ENCODE data around the gene RBM39.
"Not testable (repeated sequence)": the region's sequence is repeated elsewhere in the genome, so short reads cannot be mapped to it uniquely, and the experiment has no call there.

Gene RBM39

DNA sequence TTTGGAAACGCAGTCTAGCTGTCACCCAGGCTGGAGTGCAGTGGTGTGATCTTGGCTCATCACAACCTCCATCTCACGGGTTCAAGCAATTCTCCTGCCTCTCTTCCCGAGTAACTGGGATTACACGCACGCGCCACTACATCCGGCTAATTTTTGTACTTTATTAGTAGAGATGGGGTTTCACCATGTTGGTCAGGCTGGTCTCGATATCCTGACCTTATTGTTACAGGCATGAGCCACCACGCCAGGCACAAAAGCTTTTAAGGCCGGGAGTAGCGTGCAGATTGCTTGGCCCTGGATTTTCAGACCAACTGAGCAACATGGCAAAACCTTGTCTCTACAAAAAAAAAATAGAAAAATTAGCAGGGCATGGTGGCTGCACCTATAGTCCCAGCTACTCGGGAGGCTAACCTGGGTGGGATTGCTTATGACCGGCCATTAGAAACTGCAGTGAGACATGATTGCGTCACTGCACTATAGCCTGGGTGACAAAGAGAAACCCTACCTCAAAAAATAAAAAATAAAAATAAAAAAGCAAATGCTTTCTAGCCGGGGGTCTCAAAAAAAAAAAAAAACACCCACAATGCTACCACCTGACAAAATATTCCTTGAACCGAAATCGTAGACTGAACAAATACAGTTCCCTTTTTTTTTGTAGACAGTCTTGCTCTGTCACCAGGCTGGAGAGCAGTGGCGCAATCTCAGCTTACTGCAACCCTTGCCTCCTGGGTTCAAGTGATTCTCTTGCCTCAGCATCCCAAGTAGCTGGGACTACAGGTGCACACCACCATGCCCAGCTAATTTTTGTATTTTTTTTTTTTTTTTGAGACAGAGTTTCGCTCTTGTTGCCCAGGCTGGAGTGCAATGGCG, 15.0 kb downstream of the RBM39 start:
- DNase-seq (ENCODE audit: low spot score), result no peak

DNA sequence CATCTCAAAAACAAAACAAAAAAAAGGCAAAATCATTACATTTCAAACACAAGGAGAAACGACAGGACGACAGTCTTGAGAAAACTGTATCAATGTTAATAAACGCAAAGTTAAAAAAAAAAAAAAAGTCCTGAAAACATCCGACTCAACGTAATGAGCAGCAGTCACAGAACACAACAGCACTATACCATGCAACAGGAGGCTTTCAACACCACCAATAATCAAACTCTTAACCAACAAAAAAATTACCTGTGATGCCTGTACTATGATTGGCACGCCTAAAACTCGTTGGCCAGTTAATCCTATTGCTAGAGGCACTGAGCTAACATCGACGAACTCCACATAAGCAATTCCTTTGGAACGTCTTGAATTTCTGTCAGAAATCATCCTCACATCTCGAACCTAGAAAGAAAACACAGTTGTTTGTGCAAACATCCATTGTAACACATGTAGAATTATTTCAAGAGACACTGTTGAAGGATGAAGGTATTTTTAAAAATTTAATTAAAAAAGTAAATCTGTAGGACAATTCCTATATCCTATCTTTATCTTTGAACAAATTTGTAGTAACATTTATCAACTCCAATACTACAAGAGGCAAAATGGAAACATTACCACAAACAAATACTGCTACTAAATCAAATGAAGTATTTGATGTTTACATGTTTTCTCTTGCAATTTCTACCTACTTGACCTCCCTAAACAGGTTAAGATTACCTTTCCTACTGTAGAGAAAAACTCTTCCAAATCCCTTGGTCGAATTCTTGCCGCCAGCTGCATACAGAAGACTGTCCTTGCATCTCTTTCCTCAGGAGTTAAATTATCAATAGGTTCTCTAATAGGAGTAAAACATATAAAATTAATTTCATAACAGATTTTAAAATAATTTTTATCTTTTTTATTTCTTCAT, 17.5 kb downstream of the RBM39 start:
- DNase-seq (ENCODE audit: low spot score), result no peak

DNA sequence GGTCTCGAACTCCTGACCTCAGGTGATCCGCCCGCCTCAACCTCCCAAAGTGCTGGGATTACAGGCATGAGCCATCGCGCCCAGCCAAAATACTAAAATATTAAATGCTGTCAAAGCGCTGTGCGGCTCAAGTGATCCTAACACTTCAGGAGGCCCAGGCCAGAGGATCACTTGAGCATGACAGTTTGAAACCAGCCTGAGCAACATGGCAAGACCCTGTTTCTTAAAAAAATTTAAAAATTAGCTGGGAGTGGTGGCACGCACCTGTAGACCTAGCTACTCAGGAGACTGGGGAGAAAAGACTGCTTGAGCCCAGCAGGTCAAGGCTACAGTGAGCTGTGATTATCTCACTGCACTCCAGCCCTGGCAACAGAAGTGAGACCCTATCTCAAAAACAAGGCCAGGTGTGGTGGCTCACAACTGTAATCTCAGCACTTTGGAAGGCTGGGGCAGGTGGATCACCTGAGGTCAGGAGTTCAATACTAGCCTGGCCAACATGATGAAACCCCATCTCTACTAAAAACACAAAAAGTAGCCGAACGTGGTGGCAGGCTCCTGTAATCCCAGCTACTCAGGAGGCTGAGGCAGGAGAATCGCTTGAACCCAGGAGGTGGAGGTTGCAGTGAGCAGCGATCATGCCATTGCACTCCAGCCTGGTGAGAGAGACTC, 18.3 kb downstream of the RBM39 start:
- DNase-seq (ENCODE audit: low spot score), result not testable (repeated sequence)

DNA sequence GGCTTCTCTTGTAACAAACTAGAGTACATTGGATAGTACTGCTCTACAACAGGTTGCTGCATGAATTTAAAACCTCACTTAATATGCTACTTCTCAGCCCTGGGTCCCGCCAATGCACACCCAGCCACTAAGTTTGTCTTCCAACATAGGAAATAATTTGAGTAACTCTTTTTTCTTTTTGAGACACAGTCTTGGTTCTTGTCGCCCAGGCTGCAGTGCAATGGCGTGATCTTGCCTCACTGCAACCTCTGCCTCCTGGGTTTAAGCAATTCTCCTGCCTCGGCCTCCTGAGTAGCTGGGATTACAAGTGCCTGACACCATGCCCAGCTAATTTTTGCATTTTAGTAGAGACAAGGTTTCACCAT, 18.8 kb downstream of the RBM39 start:
- DNase-seq (ENCODE audit: low spot score), result not testable (repeated sequence)

DNA sequence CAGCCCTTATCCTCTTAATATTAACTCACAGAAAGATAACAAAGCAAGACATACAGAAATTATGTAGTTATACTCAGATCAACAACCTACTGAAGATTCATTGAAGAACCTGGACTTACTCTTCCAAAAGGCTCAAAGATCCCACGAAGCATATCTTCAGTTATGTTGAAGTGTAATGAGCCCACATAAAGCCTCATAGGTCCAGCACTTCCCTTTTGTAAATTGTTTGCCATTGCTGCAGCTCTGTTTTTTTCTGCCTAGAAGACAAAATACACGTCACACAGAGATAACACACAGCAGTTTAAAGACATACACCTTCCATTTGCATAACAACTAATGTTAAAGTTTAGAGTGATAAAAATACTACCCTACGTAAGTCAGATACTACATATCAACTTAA, 20.4 kb downstream of the RBM39 start:
- DNase-seq (ENCODE audit: low spot score), result no peak

DNA sequence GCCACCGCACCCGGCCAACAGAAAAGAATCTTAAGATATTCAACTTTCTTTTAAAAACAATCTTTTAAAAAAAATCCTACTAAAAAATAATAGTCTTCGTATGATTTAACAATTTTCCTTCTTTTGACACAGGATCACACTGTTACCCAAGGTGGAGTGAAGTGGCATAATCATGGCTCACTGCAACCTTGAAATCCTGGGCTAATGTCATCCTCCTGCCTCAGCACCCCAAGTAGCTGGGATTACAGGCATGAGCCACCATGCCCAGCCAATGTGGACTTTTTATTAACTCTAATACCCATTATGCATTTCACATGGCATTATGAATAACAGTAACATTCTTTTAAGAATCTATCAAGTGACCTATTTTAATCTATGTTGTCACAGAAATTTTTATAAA, 20.8 kb downstream of the RBM39 start:
- no peak for DNase-seq (ENCODE audit: low spot score)

DNA sequence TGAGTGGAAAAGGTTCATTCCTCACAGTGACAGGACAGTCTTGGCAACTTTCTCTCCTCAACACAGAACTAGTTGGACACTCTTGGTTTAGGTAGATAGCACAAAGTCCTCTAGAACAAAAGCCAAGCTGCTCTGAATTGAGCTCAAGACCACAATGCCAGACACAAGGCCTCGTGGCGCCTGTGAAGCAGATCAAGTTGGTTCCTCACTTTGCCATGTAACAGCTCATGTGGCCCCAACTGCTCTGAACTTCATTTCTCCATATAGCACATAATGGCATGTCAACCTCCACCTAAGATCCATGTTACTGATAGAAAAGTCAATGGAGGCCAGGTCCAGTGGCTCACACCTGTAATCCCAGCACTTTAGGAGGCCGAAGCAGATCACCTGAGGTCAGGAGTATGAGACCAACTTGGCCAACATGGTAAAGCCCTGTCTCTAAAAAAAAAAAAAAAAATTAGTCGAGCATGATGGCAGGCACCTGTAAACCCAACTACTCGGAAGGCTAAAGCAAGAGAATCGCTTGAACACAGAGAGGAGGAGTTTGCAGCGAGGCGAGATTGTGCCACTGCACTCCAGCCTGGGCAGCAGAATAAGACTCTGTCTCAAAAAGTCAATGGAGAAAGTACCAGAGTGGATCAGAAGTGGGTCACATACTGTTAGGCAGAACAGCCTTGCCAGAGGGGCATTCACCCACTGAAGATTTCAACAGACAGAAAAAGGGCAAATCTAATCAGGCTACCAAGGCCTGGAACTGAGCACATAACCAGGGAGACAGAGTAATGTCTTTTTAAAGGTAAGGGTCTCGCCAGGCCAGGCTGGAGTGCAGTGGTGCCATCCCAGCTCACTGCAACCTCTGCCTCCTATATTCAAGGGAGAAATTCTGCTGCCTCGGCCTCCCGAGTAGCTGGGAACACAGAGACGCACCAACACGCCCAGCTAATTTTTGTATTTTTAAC, 21.6 kb downstream of the RBM39 start:
- no peak for DNase-seq (ENCODE audit: low spot score)

DNA sequence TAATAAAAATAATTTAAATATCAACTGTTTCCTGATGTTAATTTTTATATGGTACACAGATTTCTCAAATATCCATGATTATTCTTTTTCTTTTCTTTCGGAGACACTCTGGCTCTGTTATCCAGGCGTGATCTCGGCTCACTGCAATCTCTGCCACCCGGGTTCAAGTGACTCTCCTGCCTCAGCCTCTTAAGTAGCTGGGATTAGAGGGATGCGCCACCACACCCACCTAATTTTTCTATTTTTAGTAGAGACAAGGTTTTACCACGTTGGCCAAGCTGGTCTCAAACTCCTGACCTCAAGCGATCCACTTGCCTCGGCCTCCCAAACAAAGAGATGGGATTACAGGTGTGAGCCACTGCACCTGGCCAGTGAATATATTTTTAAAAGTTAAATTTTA, 22.3 kb downstream of the RBM39 start:
- DNase-seq (ENCODE audit: low spot score), result no peak

DNA sequence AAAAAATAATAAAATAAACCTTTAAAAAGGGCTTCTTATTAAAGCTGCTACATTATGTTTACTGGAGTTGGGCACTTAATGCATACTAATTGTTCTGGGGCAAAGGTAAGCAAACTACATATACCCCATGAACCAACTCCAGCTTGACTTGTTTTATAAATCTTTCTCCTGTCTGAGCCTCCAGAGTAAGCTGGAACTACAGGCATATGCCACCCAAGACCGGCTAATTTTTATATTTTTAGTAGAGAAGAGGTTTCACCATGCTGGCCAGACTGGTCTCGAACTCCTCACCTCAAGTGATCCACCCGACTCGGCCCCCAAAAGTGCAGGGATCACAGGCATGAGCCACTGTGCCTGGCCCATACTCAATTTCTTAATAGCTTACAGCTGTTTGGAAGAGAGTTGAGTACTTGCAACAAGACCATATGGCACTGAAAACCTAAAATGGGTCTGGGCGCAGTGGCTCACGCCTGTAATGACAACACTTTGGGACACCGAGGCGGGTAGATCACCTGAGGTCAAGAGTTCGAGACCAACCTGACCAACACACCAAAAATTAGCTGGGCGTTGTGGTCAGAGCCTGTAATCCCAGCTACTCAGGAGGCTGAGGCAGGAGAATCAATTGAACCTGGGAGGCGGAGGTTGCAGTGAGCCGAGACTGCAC, 23.0 kb downstream of the RBM39 start:
- DNase-seq (ENCODE audit: low spot score), result no peak

DNA sequence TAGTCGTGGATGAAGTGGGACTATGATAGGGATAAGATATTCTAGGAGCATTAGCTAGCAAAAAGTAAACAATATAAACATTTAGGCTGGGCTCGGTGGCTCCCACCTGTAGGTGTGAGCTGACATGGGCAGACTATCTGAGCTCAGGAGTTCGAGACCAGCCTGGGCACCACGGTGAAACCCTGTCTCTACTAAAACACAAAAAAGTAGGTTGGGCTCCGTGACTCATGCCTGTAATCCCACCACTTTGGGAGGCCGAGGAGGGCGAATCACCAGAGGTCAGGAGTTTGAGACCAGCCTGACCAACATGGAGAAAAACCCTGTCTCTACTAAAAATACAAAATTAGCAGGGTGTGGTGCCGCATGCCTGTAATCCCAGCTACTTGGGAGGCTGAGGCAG, 23.7 kb downstream of the RBM39 start:
- DNase-seq (ENCODE audit: low spot score), result not testable (repeated sequence)

DNA sequence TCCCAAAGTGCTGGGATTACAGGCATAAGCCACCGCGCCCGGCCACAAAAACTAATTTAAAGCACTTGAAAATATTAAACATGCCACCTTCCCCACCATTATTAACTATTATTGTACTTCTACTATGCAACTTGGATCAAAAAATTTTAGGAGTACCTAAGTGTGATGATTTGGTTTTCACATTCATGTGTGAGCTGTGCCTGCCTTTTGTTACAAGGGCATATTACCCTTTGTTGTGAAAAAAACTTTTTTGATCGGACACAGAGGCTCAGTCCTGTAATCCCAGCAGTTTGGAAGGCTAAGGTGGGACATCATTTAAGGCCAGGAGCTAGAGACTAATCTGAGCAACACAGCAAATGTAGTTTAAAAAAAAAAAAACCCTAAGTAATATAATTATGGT, 25.7 kb downstream of the RBM39 start:
- DNase-seq (ENCODE audit: low spot score), result no peak

DNA sequence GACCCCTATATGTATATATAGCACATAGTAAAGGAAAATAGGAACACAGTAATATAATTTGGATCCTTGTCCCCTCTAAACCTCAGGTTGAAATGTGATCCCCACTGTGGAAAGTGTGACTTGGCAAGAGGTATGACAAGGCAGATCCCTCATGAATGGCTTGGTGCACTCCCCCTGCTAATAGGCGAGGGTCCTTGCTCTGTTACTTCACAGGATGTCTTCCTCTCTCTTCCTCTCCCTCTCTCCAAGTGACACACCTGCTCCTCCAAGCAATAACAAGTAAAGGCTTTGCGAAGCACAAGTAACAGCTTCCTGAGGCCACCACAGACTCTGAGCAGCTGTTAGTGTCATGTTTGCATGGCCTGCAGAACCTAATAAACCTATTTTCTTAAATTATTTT, 26.4 kb downstream of the RBM39 start:
- DNase-seq (ENCODE audit: low spot score), result no peak

DNA sequence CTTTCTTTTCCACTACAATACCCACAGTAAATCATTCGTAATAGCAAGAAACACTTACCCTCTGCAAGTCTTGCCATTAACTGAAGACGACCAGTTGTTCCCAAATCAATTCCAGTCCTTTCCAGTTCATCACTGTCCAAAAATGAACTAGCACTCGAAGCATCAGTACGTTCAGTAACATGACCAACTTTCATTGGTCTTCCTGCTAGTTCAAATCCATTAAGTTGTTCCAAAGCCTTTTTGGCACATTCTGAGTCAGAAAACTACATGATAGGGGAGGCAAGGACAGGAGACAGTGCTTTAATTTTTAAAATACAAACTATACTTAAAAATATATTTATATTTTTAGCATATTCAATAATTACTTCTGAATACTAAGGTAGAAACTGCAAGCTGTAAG, 27.9 kb downstream of the RBM39 start:
- DNase-seq (ENCODE audit: low spot score), result no peak

DNA sequence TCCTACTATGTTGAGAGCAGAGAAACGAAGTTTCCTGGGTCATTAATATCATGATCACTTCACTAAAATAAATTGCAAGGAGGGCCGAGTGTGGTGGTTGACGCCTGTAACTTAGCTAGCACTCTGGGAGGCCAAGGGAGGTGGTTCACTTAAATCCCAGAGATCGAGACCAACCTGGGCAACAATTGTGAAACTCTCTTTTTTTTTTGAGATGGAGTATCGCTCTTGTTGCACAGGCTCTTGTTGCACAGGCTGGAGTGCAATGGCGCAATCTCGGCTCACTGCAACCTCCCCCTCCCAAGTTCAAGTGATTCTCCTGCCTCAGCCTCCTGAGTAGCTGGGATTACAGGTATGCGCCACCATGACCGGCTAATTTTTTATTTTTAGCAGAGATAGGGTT, 28.9 kb downstream of the RBM39 start:
- DNase-seq (ENCODE audit: low spot score), result not testable (repeated sequence)

DNA sequence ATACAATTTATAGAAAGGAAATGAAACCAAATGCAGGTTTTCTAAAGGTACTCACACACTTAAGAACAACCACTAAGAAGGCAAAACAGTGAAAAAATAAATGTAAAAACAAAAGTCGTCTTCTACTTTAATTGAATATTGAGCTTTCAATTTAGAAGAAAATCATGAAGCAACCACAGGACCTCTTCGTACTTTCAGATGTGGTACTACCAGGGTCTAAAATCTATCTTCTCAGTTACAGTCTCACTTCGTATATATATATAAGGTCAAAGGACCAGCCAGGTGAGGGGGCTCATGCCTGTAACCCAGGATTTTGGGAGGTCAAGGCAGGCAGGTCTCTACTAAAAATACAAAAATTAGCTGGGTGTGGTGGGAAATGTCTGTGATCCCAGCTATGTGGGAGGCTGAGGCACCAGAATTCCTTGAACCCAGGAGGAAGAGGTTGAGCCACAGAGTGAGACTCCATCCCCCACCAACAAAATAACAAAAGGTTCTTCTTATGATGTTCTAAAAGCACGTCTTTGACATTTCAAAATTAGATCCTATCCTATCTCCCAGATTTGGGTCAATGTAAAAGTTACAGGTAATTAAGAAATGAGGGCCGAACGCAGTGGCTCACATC, 30.4 kb downstream of the RBM39 start:
- DNase-seq (ENCODE audit: low spot score), result no peak

DNA sequence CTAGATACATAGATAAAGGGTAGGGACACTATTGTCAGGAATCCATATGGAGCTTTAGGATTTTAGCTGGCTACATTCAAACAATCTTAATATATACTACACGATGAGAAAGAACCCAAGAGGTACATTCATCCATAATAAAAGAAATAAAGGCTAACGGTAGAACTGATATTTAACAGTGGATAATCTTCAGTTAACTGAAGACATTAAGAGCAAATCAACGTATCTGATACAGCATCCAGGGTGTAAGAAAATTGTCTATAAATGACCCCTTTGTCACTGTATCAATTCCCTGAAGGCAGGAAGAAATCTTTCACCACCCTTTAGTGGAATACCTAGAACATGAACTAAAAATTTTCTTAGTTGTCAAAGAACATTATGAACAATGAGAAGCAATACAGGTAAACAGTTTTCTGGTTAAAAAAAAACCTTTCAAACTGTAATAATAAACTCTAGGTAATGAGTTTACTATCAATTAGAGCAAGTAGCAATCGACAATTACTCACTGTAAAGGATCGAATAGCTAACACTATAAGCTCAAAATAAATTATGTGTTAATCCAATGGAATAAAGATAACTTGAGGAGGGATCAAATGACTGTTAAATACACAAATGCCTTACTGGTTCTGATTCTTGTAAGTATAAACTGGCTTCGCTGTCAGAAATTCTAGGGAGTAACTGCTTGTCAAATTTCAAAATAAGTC, 31.0 kb downstream of the RBM39 start:
- DNase-seq (ENCODE audit: low spot score), result no peak

DNA sequence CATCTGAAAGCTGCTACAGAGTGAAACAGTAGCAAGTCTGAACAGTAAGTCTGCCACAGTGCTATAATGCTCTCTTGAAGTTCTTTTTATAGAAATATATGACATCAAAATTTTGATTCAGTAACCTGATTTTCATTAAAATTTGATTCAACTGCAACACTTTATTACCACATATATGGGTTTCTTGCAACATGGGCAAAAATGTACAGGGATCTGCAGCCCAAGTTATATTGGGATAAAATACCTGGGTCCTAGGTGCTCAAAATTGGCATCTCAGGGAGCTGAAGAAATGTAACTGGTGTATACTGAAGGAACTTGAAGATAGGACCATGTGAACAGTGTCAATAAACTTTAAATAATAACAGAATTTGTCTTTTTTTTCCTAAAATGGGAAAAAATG, 32.0 kb downstream of the RBM39 start:
- no peak for DNase-seq (ENCODE audit: low spot score)

DNA sequence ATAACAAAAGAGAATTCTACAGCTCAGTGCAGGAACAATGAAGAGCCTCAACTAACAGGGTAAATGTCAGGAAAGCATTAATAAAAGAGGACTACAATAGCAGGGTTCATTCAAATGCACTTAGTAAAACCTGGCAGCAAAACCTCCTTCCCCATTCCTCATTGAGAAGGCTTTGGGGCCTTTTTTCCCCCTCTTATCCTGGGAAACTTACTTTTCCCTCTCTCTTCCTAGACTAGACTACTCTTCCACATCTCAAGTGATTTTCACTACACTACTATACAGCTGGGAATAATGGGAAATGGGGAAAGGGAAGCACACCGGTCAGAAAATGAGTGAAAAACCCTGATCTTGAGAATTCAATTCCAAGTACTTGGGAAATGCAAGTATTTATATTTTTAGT, 32.8 kb downstream of the RBM39 start:
- DNase-seq (ENCODE audit: low spot score), result no peak

DNA sequence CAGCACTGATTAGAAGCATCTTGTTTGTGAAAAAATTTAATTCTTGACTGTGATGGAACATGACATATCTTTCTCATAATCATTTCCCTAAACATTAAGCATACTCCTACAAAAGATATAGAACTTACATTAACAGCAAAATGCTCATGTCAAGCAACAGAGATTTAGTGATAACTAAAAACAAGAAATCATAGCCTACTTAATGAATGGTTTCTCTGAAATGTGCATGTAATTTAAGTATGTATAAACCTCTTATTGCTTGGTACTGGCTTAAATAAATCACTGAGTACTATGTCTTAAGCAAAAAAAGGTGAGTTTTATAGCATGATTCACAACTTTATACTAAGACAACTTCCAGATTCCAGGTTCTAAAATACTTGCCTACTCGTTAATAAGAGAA, 33.6 kb downstream of the RBM39 start:
- DNase-seq (ENCODE audit: low spot score), result no peak

Data from RKO (cell line).